ENCODE results near the gene HOMEZ. TPM values are rescaled to one million over a fixed set of nuclear protein-coding genes. Genes with fewer than 3 reads are reported as not detected.
"Not testable (repeated sequence)": the region's sequence is repeated elsewhere in the genome, so short reads cannot be mapped to it uniquely, and the experiment has no call there.

The HOMEZ gene
- polyA plus RNA-seq, 1 of the 3 experiments (the other 2 are of a cell fraction) = 7.7 TPM

DNA sequence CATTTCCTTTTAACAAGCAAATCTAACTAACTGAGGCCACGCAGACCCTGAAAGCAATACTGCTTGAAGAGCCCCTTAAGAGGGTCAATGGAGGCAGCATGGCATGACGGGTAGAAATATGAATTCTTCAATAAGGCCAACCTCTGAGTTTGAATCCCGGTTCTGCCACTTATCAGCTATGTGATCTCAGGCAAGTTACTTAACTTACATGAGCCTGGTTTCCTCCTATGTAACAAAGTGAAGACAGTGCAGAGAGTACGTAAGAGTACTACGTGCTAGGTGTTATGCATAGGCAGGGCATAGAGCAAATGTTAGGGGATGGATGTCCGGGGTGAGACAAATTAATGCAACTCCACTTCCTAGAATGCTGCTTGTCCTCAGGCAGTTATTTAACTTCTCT, 4.7 kb downstream of the HOMEZ start:
- peaks cover 23% of the 10 kb centered on the region; the same call in 1 of the 2 replicates for H3K79me2 ChIP-seq (ENCODE audit: insufficient read depth)
- H3K9me3 ChIP-seq = no peaks in the 10 kb centered on the region
- H3K27me3 ChIP-seq (ENCODE audit: insufficient read depth) = no peaks in the 10 kb centered on the region
- no peaks in the 10 kb centered on the region for H3K36me3 ChIP-seq (replicated peaks in 1 of 2; ENCODE audit: control insufficient read depth in 1 of 2, insufficient read depth in 2 of 2, low read length in 1 of 2)
- H3K27ac ChIP-seq (ENCODE audit: low read depth in 2 of 2, low read length in 1 of 2) = no peak overlapping the region
- WGBS (ENCODE audit: low lambda C conversion rate) = 87% methylated on average over 6 of the region's 6 CpGs
- TF ChIP-seq TCF12 (IDR thresholded peaks at IDR 0.05) (no peak), EZH2phosphoT487 (IDR thresholded peaks at IDR 0.05; ENCODE audit: borderline replicate concordance, low read depth) (no peak), CHD2 (IDR thresholded peaks at IDR 0.05; ENCODE audit: low read length, partially characterized antibody) (no peak), FOXJ3 (CRISPR knock-in tag; IDR thresholded peaks at IDR 0.05) (no peak), RCOR1 (IDR thresholded peaks at IDR 0.05; ENCODE audit: low read length) (no peak), FOXM1 (IDR thresholded peaks at IDR 0.05; ENCODE audit: low read depth) (no peak), ELF1 (IDR thresholded peaks at IDR 0.05) (no peak)
- TF ChIP-seq, protein P1, sequence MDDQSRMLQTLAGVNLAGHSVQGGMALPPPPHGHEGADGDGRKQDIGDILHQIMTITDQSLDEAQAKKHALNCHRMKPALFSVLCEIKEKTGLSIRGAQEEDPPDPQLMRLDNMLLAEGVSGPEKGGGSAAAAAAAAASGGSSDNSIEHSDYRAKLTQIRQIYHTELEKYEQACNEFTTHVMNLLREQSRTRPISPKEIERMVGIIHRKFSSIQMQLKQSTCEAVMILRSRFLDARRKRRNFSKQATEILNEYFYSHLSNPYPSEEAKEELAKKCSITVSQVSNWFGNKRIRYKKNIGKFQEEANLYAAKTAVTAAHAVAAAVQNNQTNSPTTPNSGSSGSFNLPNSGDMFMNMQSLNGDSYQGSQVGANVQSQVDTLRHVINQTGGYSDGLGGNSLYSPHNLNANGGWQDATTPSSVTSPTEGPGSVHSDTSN (IDR thresholded peaks at IDR 0.05) = no peak
- TF ChIP-seq, protein P2, sequence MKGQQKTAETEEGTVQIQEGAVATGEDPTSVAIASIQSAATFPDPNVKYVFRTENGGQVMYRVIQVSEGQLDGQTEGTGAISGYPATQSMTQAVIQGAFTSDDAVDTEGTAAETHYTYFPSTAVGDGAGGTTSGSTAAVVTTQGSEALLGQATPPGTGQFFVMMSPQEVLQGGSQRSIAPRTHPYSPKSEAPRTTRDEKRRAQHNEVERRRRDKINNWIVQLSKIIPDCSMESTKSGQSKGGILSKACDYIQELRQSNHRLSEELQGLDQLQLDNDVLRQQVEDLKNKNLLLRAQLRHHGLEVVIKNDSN (IDR thresholded peaks at IDR 0.05; ENCODE audit: borderline replicate concordance, low read depth) = no peak
- ChIA-PET CTCF (interaction anchor here (1.0 to 2.6 kb wide), 5 partner anchors 11 to 279 kb away, joined by 4 to 14 read pairs (median 9); no protein-coding TSS in a partner anchor), POLR2A (no interaction called here)
- DNase-seq = no peak
- no peak overlapping the region for H3K4me3 ChIP-seq (ENCODE audit: low read depth in 2 of 2, low read length in 1 of 2)
- H3F3A ChIP-seq (replicated peaks; ENCODE audit: insufficient read depth) = peaks cover under 1% of the 10 kb centered on the region
- H3K9me2 ChIP-seq = no peaks in the 10 kb centered on the region
- H4K20me1 ChIP-seq (ENCODE audit: insufficient read depth) = no peaks in the 10 kb centered on the region
- H2AFZ ChIP-seq (ENCODE audit: low read depth) = no peak overlapping the region
- H3K4me2 ChIP-seq = no peak overlapping the region
- no peak overlapping the region for H3K9ac ChIP-seq
- H3K4me1 ChIP-seq (ENCODE audit: control insufficient read depth in 1 of 2, insufficient read depth in 2 of 2, low read depth in 1 of 2, low read length in 1 of 2) = peaks cover 7 to 8% of the 10 kb centered on the region in 2 experiments; a peak in 3 of 4 replicates

DNA sequence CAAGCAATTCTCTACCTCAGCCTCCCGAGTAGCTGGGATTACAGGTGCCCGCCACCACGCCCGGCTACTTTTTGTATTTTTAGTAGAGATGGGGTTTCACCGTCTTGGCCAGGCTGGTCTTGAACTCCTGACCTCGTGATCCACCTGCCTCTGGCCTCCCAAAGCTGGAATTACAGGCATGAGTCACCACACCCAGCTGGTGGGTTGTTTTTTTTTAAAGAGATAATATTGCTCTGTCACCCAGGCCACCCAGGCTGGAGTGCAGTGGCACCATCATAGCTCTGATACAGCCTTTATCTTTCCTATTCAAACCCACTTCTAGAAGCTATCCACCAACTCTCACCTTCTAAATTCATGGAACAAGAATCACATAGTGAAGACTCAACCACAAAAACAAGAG, 8.0 kb downstream of the HOMEZ start:
- H3K9me2 ChIP-seq; H3K9me3 ChIP-seq; H3K27me3 ChIP-seq (ENCODE audit: insufficient read depth); H3K9ac ChIP-seq; DNase-seq; H3F3A ChIP-seq (replicated peaks; ENCODE audit: insufficient read depth); H3K4me2 ChIP-seq; H3K4me1 ChIP-seq (ENCODE audit: control insufficient read depth in 1 of 2, insufficient read depth in 2 of 2, low read depth in 1 of 2, low read length in 1 of 2); H2AFZ ChIP-seq (ENCODE audit: low read depth); H3K4me3 ChIP-seq (ENCODE audit: low read depth in 2 of 2, low read length in 1 of 2); POLR2A ChIA-PET; H4K20me1 ChIP-seq (ENCODE audit: insufficient read depth); H3K79me2 ChIP-seq (ENCODE audit: insufficient read depth); H3K36me3 ChIP-seq (replicated peaks in 1 of 2; ENCODE audit: control insufficient read depth in 1 of 2, insufficient read depth in 2 of 2, low read length in 1 of 2); H3K27ac ChIP-seq (ENCODE audit: low read depth in 2 of 2, low read length in 1 of 2): not testable (repeated sequence)
- CTCF ChIA-PET = interaction anchor here (0.8 to 1.9 kb wide), 3 partner anchors 13 to 157 kb away, joined by 3 to 5 read pairs (median 3); no protein-coding TSS in a partner anchor
- 91% methylated on average over 6 of the region's 6 CpGs for WGBS (ENCODE audit: low lambda C conversion rate)

DNA sequence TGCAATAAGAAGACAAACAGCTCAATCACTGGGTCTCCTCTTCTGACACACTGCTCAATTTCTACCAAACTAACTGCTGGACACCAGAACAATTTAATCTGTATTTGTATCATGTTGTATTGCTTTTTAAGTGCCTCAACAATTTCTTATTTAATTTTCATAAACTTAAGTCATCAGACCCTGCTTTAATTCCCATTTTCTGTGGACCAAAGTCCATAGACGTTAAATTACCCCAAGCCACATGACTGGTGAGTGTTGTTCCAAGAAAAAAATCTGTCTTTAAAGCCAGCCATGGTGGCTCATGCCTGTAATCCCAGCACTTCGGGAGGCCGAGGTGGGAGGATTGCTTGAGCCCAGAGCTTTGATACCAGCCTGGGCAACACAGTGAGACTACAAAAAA, 8.7 kb downstream of the HOMEZ start:
- CTCF ChIA-PET = interaction anchor here (1.0 to 1.9 kb wide), 4 partner anchors 9 to 156 kb away, joined by 4 to 6 read pairs (median 5); partner anchors contain the start of gene HOMEZ
- 91% methylated on average over 3 of the region's 3 CpGs for WGBS (ENCODE audit: low lambda C conversion rate)
- TF ChIP-seq, protein P2 (IDR thresholded peaks at IDR 0.05; ENCODE audit: borderline replicate concordance, low read depth) = no peak
- TF ChIP-seq FOXJ3 (CRISPR knock-in tag; IDR thresholded peaks at IDR 0.05) = no peak
- no peak for TF ChIP-seq RXRA (IDR thresholded peaks at IDR 0.05; ENCODE audit: borderline replicate concordance, low read depth)
- TF ChIP-seq SMC3 (IDR thresholded peaks at IDR 0.05; ENCODE audit: low read depth, low read length) = no peak
- TF ChIP-seq, protein P3, sequence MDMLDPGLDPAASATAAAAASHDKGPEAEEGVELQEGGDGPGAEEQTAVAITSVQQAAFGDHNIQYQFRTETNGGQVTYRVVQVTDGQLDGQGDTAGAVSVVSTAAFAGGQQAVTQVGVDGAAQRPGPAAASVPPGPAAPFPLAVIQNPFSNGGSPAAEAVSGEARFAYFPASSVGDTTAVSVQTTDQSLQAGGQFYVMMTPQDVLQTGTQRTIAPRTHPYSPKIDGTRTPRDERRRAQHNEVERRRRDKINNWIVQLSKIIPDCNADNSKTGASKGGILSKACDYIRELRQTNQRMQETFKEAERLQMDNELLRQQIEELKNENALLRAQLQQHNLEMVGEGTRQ (IDR thresholded peaks at IDR 0.05; ENCODE audit: borderline replicate concordance, low read depth, low read length) = no peak
- TF ChIP-seq RFX5 (IDR thresholded peaks at IDR 0.05; ENCODE audit: low read length) = no peak
- TF ChIP-seq, protein P4, sequence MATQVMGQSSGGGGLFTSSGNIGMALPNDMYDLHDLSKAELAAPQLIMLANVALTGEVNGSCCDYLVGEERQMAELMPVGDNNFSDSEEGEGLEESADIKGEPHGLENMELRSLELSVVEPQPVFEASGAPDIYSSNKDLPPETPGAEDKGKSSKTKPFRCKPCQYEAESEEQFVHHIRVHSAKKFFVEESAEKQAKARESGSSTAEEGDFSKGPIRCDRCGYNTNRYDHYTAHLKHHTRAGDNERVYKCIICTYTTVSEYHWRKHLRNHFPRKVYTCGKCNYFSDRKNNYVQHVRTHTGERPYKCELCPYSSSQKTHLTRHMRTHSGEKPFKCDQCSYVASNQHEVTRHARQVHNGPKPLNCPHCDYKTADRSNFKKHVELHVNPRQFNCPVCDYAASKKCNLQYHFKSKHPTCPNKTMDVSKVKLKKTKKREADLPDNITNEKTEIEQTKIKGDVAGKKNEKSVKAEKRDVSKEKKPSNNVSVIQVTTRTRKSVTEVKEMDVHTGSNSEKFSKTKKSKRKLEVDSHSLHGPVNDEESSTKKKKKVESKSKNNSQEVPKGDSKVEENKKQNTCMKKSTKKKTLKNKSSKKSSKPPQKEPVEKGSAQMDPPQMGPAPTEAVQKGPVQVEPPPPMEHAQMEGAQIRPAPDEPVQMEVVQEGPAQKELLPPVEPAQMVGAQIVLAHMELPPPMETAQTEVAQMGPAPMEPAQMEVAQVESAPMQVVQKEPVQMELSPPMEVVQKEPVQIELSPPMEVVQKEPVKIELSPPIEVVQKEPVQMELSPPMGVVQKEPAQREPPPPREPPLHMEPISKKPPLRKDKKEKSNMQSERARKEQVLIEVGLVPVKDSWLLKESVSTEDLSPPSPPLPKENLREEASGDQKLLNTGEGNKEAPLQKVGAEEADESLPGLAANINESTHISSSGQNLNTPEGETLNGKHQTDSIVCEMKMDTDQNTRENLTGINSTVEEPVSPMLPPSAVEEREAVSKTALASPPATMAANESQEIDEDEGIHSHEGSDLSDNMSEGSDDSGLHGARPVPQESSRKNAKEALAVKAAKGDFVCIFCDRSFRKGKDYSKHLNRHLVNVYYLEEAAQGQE (IDR thresholded peaks at IDR 0.05; ENCODE audit: low read depth, low read length) = no peak

More for the DNA sequence above, 8.7 kb downstream of the HOMEZ start:
- Histone ChIP-seq H3K4me2 (no peak overlapping the region), H3K9me3 (no peaks in the 10 kb centered on the region), H3K36me3 (replicated peaks in 1 of 2; ENCODE audit: control insufficient read depth in 1 of 2, insufficient read depth in 2 of 2, low read length in 1 of 2) (peaks cover 0 to 5% of the 10 kb centered on the region in 2 experiments), H3K4me1 (ENCODE audit: control insufficient read depth in 1 of 2, insufficient read depth in 2 of 2, low read depth in 1 of 2, low read length in 1 of 2) (no peaks in the 10 kb centered on the region), H2AFZ (ENCODE audit: low read depth) (no peak overlapping the region), H3K9ac (no peak overlapping the region), H3K9me2 (no peaks in the 10 kb centered on the region), H4K20me1 (ENCODE audit: insufficient read depth) (no peaks in the 10 kb centered on the region), H3F3A (replicated peaks; ENCODE audit: insufficient read depth) (no peaks in the 10 kb centered on the region), H3K79me2 (ENCODE audit: insufficient read depth) (peaks cover 3% of the 10 kb centered on the region; the same call in 1 of the 2 replicates), H3K4me3 (ENCODE audit: low read depth in 2 of 2, low read length in 1 of 2) (no peak overlapping the region), H3K27ac (ENCODE audit: low read depth in 2 of 2, low read length in 1 of 2) (no peak overlapping the region), H3K27me3 (ENCODE audit: insufficient read depth) (no peaks in the 10 kb centered on the region)
- POLR2A ChIA-PET = interaction anchor here (0.6 to 1.0 kb wide), 2 partner anchors 9 to 159 kb away, joined by 3 read pairs; no protein-coding TSS in a partner anchor
- no peak for DNase-seq
